EH (cell line): Measurements from ENCODE around the gene BORCS5.
"Not testable (repeated sequence)": the region's sequence is repeated elsewhere in the genome, so short reads cannot be mapped to it uniquely, and the experiment has no call there.

Source experiments
- DNase-seq: peaks from one replicate; pipeline ENCODE4 v3.0.0-alpha.2; 2015; ENCODE audit warnings: low read depth

BORCS5 gene

GRCh38 chr12:12461923-12462315 lies 105.0 kb downstream of the BORCS5 start:
- no peak for DNase-seq

GRCh38 chr12:12465522-12465921 lies 108.6 kb downstream of the BORCS5 start:
- no peak for DNase-seq

GRCh38 chr12:12466157-12466556 lies 109.3 kb downstream of the BORCS5 start:
- DNase-seq, result no peak

- no peak for DNase-seq
These were observed 110.4 kb downstream of the BORCS5 start for GRCh38 chr12:12467264-12467663.

- peak; percentile 7 for DNase-seq
These were observed 110.9 kb downstream of the BORCS5 start for GRCh38 chr12:12467688-12468261.

- no peak for DNase-seq
These were observed 111.7 kb downstream of the BORCS5 start for GRCh38 chr12:12468575-12468974.

- DNase-seq, result no peak
These were observed 112.5 kb downstream of the BORCS5 start for GRCh38 chr12:12469386-12469785.

- no peak for DNase-seq
These were observed 114.0 kb downstream of the BORCS5 start for GRCh38 chr12:12470751-12471306.

- not testable (repeated sequence) for DNase-seq
These were observed 115.4 kb downstream of the BORCS5 start for GRCh38 chr12:12471982-12472961.

- DNase-seq, result no peak
These were observed 116.3 kb downstream of the BORCS5 start for GRCh38 chr12:12473223-12473622.

- DNase-seq, result no peak
These were observed 117.6 kb downstream of the BORCS5 start for GRCh38 chr12:12474471-12474928.

- peak; percentile 30 for DNase-seq
These were observed 118.3 kb downstream of the BORCS5 start for GRCh38 chr12:12474931-12475795.

- DNase-seq, result no peak
These were observed 120.1 kb downstream of the BORCS5 start for GRCh38 chr12:12476857-12477531.

- DNase-seq, result no peak
These were observed 120.6 kb downstream of the BORCS5 start for GRCh38 chr12:12477532-12477890.

GRCh38 chr12:12480074-12480473 lies 123.2 kb downstream of the BORCS5 start:
- no peak for DNase-seq

- no peak for DNase-seq
These were observed 124.8 kb downstream of the BORCS5 start for GRCh38 chr12:12481631-12482030.

GRCh38 chr12:12482150-12482761 lies 125.4 kb downstream of the BORCS5 start:
- DNase-seq, result no peak

- DNase-seq, result no peak
These were observed 126.1 kb downstream of the BORCS5 start for GRCh38 chr12:12482959-12483358.

- no peak for DNase-seq
These were observed 126.6 kb downstream of the BORCS5 start for GRCh38 chr12:12483438-12483837.

GRCh38 chr12:12486661-12487240 lies 129.9 kb downstream of the BORCS5 start:
- no peak for DNase-seq

GRCh38 chr12:12487490-12487889 lies 130.6 kb downstream of the BORCS5 start:
- DNase-seq, result no peak
